ENCODE results near the gene RGS6.

The RGS6 gene

DNA sequence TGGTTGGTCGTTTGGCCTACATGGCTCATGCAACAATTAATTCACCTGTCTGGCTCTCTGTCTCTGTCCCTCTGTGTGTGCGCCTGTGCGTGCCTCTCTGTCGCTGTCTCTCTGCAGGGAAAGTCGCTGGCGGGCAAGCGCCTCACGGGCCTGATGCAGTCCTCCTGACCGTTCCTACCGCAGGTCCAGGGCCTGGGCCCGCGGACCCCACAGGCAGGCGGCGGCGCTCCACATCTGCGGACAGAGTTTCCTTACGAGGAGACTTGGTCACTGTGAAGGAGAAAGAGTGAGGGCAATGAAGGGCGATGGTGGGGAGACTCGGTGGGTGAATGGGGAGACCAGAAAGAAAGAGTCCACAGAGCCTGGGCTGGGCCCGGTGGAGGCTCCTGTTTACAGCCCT lies 630.1 kb downstream of the RGS6 start:
- no peak for DNase-seq

DNA sequence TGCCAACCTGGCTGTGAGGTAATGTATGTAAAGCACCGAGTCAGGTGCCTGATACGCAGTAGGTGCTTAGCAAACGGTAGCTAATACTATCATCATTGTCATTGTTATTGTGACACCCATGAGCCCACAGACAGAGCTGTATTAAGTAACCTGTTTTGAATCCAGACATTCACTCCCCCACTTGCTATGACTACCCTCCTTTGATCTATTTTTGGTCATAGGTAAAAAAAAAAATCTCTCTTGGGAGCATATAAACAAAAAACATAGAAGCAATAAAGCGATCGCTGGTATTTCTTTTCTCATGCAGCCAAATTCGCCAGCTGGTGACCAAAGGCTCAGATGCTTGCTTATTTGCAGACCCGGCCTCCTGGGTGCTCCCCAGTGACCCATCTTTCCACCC lies 631.4 kb downstream of the RGS6 start:
- no peak for DNase-seq

DNA sequence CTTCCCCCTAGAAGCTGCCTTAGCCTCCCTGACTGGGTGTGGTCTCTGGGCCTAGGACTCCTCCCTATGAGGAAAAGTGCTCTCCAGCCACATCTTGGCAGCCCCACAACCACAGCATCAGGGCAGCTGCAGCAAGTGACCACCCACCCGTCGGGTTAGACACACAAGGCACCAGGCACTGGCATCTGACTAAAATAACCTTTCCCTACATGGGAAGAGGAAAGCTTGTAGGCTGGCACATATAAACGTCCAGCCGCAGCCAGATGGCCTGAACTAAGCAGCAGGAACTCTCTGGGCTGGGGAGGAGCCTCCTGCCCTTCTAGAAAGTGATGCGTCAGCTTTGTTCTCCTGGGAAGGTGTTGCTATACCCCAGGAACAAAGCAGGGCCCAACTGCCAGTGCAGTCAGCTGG lies 632.9 kb downstream of the RGS6 start:
- DNase-seq = no peak

DNA sequence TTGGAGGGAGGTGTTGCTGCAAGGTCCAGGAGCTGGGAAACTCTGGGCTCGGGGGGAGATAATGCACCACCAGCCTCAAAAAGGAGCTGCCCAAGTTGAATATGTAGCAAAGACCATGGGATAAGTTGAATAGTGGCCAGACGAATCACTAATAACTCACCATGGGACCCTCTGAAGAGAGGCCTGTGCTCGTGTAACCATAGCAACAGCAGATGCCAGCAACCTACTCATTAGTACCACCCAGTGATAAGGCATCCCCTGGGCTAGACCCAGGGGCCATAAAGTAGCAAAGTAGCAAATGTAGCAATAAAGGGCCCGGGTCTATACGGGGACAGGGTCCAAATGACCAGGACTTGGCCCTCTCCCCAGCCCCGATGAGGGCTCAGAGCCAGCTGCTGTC lies 633.7 kb downstream of the RGS6 start:
- DNase-seq = no peak

DNA sequence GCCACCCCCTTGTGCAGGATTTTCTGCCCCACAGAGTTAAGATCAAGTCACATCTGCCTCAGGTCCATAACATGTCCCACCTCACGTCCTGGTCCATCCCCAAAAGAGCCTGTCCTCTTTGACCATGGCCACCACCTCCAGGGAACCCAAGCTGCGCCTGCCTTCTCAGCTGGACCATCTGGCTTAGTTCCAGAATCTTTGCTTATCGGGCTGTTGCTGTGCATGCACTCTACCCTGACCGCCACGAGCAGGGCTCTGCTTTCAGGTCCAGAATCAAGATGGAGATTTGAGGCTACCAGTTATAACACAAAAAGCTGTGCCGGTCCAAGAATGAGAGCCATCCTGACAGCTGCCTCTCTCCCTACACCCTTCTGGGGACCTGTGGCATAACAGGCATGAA lies 635.0 kb downstream of the RGS6 start:
- DNase-seq = no peak

DNA sequence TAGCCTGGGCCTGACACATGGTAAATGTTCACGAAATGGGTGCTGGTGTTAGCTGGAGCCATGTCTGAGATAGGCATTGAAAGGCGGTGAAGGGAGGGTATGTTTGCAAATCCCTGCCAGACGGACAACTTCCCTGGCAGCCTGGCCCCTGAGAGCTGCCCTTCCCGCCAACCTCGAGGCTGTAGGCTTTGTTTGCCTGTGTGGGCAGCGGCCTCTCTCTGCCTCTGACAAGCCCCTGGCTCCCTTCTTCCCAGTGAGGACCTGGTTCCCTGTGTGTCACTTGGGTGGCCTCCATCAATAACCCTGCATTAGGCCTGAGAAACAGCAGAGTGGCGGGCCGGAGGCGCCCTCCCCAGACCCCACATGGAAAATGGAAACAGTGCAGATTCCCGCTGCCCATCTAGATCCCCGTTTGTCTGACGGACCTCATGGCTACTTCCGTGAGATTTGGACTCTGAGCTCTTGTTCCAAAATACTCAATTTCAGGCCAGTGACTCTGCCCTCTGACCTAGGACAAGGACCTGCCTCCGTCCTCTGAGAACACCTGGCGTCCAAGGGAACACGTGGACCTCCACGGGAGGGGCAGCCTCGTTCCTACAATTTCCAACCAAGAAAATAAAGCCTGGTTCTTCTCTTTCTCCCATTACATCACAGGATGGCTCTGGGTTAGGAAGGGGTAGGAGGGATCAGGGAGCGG lies 636.2 kb downstream of the RGS6 start:
- DNase-seq = no peak

DNA sequence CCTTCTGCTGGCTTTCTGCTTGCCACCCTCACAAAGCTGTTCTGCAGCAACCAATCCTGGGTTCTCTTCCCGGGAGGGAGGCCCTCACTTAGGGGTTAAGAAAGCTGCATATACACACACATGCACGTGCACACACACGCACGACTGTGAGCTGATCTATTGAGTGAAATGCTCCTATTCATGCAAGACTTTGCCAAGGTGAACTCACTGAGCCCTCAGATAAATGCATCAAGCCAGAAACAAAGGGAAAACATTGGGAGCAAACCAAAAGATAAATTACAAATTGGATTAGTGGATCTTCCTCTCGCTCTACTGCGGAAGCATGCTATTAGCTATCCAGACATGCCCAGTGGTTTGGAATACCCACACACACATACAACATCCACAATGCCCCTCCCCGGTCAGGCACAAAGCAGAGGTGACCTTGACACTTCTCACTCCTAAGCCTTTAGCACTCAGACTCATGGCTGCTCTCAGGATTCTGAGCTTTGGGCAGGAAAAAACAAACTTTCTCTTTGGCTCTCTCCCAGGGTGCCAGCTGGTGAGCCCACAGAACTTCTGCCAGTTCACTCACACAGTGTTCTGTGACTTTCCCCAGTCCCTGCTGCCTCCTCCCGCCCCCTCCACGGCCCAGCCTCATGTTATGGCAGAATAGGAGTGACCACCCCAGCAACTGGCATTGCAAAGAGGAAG lies 641.6 kb downstream of the RGS6 start:
- no peak for DNase-seq

DNA sequence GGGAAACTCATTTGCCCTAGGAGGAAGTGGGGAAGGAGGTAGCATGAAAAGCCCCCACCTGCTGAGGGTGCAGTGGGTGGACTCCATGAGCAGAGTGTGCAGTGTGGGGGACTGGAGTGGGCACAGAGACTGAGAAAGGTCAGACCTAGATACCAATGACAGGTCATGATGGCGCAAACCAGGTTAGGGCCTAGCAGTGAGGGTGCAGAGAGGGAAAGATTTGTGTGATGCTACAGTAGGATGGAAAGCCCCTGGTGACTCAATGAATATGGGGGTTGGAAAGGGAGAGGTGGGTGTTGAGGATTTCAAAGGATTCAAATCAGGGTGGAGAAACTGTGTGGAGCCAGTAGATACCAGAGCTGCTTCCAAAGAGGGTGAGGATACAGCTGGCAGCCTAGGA lies 642.5 kb downstream of the RGS6 start:
- DNase-seq = no peak

DNA sequence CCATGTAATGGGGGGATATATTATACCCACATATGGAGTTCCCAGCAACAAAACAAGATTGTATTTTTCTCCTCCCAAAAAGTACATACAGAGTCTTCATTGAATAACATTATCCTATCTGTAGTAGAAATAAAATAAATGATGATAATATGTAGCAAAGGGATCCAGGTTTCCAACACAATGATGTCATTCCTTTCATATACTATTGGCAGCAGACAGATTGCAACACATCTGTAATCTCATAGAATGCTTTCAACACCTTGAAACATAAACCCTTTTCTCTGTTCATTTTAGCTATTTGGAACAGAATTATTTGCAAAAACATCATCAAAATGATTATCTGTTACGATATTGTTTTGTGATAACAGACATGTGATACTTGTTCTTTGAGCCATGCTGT lies 644.0 kb downstream of the RGS6 start:
- DNase-seq = no peak

DNA sequence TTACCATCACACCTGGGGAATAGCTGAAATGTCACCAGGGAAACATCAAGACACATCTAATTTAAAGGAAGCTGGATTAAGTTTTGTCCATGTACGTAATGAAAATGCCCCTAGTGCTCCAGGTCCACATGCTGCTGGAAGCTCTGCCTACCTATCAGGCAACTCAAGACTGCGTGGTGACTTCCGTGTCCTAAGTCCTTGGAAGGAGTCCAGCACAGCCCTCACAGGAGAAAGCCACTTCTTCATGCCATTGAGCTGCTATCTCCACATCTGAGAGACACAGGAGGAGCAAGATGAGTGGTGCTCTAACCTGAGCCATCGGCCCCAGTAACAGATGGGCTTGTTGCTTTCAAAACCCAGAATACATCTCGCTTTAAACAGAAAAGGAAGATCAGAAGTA lies 645.3 kb downstream of the RGS6 start:
- DNase-seq = no peak

DNA sequence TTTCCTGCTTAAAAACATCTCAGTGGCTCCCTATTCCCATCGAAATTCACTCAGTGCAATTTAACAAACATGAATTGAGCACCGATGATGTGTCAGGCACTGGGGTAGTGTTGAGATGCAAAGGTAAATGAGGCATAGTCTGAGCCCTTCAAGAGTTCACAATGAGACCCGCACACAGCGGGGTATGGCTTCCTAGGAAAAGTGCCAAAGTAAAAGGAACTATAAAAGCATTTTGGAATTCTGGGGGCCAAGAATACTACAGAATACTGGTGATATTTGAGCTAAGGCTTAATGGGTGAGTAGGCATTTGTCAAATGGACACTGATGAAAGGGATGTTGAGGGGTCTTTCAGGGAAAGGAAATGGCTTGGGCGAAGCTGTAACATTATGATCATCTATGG lies 646.3 kb downstream of the RGS6 start:
- no peak for DNase-seq

DNA sequence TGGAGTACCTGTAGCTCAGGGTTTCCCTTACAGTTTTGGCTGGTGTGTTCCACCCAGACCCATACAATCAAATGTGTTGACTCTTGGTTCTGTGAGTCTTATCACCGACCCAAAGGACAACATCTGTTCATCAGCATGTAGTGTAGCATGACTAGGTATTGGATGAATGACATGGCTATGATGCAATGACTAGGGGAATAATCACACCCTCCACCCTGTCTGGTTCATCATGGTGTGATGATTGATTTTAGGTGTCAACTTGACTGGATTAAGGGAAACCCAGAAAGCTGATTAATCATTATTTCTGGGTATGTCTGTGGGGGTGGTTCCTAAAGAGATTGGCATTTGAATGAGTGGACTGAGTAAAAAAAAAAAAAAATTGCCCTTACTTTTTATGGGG lies 650.4 kb downstream of the RGS6 start:
- no peak for DNase-seq

DNA sequence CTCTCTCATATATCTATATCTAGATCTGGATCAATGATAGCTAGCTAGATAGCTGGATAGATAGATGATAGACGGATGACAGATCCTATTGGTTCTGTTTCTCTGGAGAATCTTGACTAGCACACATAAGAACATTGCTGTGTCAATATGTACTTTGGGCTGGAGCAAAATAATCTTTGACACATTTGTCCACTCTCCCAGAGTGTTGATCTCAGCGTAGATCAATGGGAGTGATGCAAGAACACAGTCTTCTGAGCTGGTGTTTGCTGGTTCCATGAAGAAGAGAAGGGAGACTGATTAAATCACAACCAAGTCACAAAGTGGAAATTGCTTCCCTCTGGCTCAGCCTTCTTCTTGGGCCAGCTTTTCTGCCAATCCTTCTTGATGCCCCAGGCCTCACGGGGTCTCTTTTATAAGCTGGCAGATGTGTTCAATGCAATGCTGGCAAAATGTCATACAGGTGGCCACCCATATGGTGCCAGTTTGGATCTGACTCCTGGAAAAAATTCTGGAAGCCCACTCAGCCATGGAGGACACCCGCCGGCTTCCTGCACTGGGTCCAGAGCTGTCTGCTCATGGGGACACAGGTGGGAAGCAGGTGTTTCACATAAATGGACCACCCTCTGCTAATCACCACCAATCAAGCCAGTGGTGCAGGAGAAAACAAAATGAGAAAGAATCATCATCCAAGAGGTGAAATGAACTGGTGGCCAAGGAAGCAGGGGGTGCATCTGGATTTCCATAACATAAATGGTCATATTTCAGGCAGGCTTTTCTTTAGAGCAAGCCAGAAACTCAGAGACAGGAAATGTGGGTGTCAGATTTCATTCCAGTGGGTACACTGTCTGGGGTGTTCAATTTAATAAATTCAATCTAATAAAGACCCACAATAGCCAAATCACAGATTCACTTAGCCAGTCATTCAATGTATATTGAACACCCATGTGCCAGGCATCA lies 651.4 kb downstream of the RGS6 start:
- no peak for DNase-seq

DNA sequence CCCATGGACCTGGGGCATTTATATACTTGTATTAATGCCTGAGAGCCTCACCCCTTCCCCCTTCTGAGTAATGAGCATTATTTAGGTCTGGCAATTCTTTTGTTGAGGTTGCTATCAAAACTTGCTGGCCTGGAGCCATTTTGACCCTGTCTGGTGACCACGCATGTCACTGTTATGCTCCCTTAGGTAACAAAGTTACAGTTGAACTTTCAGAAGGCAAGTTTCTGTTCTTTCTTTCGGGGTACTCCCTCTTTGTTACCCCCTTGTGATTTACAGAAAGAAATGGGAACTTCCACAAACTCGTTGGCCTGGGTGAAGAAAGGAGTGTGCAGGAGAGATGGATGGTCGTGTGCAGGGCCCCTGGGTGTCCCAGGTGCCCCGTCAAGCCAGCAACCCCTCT lies 656.3 kb downstream of the RGS6 start:
- no peak for DNase-seq

DNA sequence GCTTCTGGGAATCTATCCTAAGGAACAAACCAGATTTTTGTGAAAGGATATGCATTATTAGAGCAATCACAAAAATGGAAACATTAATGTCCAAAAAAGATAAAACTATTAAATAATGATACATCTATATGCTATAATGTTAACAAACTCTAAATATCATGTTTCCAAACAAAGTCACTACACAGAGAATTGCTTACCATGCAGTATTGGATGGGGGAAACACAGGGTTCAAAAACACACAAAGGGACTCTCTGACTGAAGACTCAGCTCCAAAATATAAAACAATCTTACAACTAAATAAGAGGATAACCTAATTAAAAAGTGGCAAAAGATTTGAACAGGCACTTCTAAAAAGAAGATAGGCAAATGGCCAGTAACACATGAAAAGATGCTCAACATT lies 657.4 kb downstream of the RGS6 start:
- no peak for DNase-seq

DNA sequence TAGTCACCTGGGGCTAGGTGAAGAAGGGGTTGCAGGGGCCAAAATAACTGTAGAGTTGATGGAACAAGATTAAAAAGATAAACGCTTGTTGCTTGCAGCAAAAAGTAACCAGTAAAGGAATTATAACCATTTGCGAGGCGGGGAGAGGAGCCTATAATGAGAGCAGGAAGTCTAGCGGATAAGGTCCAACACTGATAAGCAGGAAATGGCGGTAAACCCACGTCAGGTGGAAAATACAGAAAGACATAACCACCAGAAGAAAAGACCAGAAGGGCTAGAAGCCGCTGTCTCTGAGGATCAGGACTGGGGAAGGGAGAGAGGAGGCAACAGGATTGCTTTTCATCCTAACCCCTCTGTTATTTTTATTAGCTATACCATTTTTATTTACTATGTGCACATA lies 658.3 kb downstream of the RGS6 start:
- DNase-seq = no peak

DNA sequence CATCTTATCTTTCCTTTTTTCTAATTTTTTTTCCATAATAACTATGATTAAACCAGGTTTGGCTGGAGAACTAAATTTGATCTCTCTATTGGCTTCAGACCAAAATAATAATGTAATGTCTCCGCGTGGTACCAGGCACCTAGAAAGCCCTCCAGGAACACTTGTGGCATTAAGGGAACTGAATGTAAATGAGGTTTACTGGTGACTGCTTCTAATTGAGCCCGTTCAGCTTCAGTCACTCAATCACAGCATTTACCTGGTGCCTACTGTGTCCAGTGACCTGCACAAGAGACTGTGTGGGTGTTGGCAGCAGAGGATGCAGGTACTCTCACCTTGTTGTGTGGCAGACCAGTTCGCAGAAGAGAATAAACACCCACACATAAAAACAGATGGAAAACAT lies 659.2 kb downstream of the RGS6 start:
- DNase-seq = no peak

DNA sequence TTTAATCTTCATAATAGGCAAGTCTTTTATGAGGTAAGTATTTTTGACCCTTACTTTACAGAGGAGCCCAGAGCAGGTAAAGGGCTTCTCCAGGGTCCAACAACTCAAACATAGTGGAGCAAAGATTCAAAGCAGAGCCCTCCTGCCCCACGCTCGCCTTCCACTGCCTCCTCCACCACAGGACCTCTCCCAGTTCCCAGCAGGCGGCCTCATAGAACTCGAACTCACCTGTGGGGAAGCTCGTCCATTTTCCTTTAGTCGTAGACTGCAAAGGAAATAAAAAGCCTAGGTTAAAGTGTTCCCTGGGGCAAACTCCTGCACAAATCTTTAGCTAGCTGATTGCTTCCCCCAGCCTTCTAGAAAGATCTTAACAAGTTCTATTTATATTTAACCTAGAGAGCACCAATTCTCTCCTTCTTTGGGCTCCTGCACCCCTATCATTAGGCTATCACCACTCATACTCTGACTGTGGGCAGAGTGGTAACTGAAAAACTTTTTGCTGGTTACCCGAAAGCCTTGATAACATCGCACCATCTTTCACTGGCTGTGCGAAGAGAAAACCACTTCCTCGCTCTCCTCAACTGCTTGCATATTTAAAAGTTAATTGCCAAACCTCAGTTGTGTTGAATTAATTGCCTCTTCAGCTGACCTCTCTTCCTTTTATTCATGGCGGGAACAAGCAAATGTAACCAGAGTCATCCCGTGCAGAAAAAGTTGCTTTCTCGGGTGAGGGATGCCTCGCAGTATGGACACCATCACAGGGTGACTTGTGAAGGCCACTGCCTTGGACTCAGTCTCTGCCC lies 662.1 kb downstream of the RGS6 start:
- DNase-seq = no peak

DNA sequence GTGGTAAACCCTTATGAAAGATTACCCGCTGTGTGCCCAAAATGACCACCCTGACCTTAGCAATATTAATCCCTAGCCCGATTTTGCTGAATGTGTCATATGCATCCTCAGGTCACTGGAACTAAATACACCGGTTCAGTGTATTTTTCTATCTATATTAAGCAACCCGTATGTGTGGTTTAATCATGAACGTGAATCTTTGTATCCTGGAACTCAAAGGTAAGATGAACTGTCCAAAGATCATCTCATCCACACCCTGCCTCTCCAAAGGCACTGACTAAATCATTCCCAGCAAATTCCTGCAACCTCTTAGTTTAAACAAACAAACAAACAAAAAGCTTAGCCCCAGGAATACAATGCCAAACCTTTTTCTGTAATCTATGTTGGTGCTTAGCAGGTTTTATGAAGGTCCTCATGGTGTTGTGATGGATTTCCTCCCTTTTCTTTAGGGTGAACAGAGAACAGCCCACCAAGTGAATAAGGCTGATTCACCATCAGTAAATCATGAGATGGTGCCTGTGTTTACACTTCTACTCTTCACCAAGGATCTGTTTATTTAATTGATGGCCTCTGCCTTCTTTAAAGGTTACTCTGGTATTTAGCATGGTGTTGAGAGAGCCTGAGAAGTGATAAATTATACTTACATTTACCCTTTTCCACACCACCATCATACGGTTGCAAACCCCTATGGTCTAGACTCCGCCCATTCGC lies 663.1 kb downstream of the RGS6 start:
- no peak for DNase-seq

DNA sequence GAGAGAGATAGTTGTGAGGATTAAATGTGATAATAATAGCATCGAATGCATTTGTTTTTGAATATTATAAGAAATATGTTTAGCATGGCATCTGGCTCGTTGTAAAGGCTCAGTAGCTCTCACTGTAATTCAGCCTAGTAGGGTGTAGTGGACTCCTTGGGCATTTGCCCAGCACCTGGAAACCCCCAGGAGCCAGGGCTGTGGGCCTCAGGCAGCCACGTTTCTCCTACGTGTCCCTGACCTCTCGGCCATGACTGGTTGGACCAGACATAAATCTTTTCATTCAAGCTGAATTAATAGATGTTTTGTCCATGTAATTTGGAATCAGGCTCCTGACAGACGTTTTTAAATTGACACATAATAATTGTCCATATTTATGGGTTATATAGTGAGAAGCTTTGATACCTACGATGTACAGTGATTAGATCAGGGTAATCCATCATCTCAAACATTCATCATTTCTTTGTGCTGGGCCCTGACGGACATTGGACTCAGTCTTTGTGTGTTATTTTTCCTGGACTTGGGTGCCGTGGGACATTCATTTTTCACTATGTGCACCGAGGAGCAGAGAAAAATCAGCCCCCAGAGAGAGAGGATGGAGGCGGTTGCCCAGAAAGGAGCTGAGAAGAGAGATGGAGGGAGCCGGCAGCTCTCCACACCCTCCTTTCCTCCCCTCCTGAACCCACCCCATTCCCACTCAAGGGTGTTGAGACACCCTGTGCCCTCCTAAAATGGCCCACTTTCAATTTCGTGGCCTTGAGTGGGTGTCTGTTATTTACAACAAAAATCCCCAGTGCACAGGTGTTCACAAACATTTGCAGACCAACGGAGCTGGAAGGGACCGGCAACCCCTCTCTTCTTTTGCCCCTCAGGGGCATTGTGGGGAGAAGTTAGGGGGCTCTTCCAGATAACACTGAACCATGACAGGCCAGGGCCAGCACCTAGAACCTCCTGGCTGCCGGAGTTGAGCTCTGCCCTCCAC lies 665.3 kb downstream of the RGS6 start:
- DNase-seq = no peak

DNA sequence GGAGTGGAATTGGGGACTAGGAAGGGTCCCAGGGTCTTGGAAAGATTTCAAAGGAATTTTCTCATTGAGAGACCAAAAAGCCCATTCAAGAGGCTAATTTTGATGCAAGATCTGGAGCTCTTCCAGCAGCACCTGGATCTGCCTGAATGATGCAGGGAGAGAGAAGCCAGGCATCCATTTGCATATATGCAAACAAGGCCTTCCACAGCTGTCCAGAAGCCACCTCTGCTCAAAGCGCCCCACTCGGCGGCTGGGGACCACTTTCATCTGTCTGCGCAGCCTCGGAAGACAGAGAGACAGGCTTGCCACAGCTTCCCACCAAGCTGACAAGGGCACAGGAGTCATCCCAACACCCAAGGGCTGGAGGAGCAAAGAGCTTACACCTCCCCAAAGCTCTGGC lies 666.1 kb downstream of the RGS6 start:
- no peak for DNase-seq

Data from NCI-H1436 (cell line).